Upper lobe of left lung (tissue), 4 donors: ENCODE results near the gene GRHL1.

Experiments used
- POLR2A ChIP-seq, 4 donors: fragments of 450-650 bp; IDR thresholded peaks; one replicate each; pipeline ENCODE4 v1.5.1; 2016 to 2017; ENCODE audit warnings: antibody characterized with exemption in 4 of 4, mild to moderate bottlenecking in 2 of 4
- TF ChIP-seq, protein P1 (sequence below), 6 experiments: fragments of 450-650 bp in 4 of 6; fragments of 200-600 bp in 2 of 6; sonication (generic) in 2 of 6; IDR thresholded peaks; one replicate each; pipeline ENCODE4 v1.5.1; 2016 to 2019; ENCODE audit warnings: antibody characterized with exemption in 6 of 6

- no peak for TF ChIP-seq POLR2A (IDR thresholded peaks at IDR 0.05)
- TF ChIP-seq, protein P1, sequence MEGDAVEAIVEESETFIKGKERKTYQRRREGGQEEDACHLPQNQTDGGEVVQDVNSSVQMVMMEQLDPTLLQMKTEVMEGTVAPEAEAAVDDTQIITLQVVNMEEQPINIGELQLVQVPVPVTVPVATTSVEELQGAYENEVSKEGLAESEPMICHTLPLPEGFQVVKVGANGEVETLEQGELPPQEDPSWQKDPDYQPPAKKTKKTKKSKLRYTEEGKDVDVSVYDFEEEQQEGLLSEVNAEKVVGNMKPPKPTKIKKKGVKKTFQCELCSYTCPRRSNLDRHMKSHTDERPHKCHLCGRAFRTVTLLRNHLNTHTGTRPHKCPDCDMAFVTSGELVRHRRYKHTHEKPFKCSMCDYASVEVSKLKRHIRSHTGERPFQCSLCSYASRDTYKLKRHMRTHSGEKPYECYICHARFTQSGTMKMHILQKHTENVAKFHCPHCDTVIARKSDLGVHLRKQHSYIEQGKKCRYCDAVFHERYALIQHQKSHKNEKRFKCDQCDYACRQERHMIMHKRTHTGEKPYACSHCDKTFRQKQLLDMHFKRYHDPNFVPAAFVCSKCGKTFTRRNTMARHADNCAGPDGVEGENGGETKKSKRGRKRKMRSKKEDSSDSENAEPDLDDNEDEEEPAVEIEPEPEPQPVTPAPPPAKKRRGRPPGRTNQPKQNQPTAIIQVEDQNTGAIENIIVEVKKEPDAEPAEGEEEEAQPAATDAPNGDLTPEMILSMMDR (IDR thresholded peaks at IDR 0.05) = no peak
Observed at GRCh38 chr2:9965119-9965822, 13.8 kb downstream of the GRHL1 start.
